ENCODE results near the gene ZBTB43.
A peak's percentile ranks its signal among the peaks of the same experiment; 100 is the strongest.

Gene ZBTB43

DNA sequence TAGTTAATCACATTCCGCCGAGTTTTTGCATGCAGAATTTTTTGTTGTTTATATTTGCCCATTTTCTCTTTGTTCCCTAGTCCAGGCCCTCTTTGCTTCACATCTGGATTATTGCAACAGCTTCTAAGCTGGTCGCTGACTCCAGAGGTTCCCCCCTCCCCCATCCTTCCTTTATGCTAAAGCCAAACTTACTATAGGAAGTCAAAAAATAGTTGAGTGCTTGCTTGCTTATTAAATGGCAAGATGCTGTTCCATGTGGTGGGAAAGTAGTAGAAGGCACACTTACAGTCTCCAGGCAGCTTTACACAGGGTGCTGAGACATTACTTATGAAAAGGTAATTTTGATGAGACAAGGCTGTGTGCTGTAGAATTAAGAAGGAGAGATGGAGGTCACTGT is 56.9 kb downstream of the ZBTB43 start:
- Histone ChIP-seq H3K27me3 (ENCODE audit: insufficient read depth, low read length) (peaks cover 22% of the 10 kb centered on the region), H3K9me3 (ENCODE audit: insufficient read depth, low read depth, low read length) (no peaks in the 10 kb centered on the region), H3K27ac (ENCODE audit: low read length) (no peak overlapping the region), H3K4me1 (ENCODE audit: insufficient read depth, low read length) (peaks cover 14% of the 10 kb centered on the region), H3K9ac (ENCODE audit: low read depth, low read length) (peak overlapping the region; percentile 49; the same call in 1 of the 2 replicates), H3K36me3 (ENCODE audit: insufficient read depth, low read depth, low read length) (peaks cover 27% of the 10 kb centered on the region), H3K4me3 (ENCODE audit: low read length) (peak overlapping the region; percentile 82)

DNA sequence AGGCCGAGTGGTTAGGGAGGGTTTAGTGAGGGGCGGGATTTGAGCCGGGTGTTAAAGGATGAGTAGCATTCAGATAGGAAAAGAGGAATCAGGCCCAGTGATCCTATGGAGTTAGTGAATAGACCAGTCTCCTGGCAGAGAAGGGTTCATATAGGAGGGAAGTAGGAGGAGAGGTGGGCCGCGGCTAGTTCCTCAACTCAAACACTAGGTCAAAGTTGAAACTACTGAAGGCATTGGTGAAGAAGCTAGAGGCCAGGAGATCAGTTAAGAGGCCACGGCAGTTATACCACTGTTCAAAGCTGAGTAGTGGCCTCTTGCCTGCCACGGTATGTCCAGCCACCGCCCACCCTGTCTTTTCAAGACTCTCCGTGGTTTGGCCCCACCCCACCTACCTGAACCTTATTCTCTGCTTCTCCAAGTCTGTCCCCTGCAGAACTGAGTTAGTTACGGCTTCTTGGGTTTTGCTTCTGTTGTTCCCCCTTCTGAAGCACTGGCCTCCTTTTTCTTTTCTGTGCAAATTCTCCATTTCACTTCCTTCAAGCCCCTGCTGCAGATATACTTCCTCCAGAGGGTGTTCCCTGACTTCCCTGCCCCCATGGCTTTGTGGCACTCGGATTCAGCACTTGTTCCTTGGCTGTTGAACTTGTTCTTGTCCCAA is 57.4 kb downstream of the ZBTB43 start:
- Histone ChIP-seq H3K9me3 (ENCODE audit: insufficient read depth, low read depth, low read length) (no peaks in the 10 kb centered on the region), H3K27ac (ENCODE audit: low read length) (no peak overlapping the region), H3K36me3 (ENCODE audit: insufficient read depth, low read depth, low read length) (peaks cover 27% of the 10 kb centered on the region), H3K27me3 (ENCODE audit: insufficient read depth, low read length) (peaks cover 20% of the 10 kb centered on the region), H3K4me1 (ENCODE audit: insufficient read depth, low read length) (peaks cover 14% of the 10 kb centered on the region), H3K9ac (ENCODE audit: low read depth, low read length) (peak overlapping the region; percentile 49; the same call in 1 of the 2 replicates), H3K4me3 (ENCODE audit: low read length) (peak overlapping the region; percentile 82)

DNA sequence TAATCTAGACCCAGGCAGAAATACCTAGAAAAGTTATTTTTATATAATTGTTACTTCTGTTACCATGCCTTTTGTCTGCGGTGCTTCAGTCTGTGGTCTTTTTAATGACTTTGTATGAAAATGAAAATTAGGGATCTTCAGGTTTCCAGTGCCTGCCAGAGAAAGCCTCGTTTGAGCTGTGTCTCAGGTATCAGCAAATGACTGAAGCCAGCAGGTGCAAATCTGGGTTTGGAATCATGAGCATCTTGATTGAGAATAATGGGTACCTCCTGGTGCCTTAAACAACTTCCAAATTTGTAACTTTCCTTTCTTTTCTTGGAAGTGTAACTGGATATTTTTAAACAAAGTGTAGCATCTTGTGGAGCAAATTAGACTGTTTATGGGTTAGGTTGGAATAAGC is 59.9 kb downstream of the ZBTB43 start:
- no peak overlapping the region for H3K4me3 ChIP-seq (ENCODE audit: low read length)
- H3K4me1 ChIP-seq (ENCODE audit: insufficient read depth, low read length), result peaks cover 14% of the 10 kb centered on the region
- H3K27ac ChIP-seq (ENCODE audit: low read length), result no peak overlapping the region
- H3K9ac ChIP-seq (ENCODE audit: low read depth, low read length), result no peak overlapping the region
- no peaks in the 10 kb centered on the region for H3K9me3 ChIP-seq (ENCODE audit: insufficient read depth, low read depth, low read length)
- peaks cover 27% of the 10 kb centered on the region for H3K36me3 ChIP-seq (ENCODE audit: insufficient read depth, low read depth, low read length)
- H3K27me3 ChIP-seq (ENCODE audit: insufficient read depth, low read length), result no peaks in the 10 kb centered on the region

- Histone ChIP-seq H3K4me3 (ENCODE audit: low read length) (no peak overlapping the region), H3K27me3 (ENCODE audit: insufficient read depth, low read length) (no peaks in the 10 kb centered on the region), H3K9me3 (ENCODE audit: insufficient read depth, low read depth, low read length) (no peaks in the 10 kb centered on the region), H3K9ac (ENCODE audit: low read depth, low read length) (no peak overlapping the region), H3K4me1 (ENCODE audit: insufficient read depth, low read length) (no peaks in the 10 kb centered on the region), H3K27ac (ENCODE audit: low read length) (no peak overlapping the region), H3K36me3 (ENCODE audit: insufficient read depth, low read depth, low read length) (peaks cover 20% of the 10 kb centered on the region)
These were observed 64.5 kb downstream of the ZBTB43 start for GRCh38 chr9:126869368-126869767.

DNA sequence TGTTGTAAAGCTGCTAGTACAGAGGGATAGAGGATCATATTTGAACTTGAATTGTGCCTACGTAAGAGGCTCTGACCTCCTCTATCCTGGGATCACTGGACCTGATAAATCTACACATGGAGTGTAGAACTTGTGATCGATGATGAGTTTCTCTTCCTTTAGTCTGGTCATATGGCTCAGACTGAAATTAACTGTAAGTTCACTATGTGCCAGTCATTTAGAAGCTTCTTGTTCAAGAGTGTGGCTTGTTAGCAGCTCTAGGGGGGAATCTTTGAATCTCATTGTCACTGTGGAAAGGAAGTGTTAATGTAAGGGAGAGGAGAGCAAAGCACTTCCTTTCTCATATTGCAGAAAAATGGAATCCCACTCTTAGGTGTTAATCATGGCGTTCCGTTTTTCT is 67.7 kb downstream of the ZBTB43 start:
- H3K9me3 ChIP-seq (ENCODE audit: insufficient read depth, low read depth, low read length), result no peaks in the 10 kb centered on the region
- no peaks in the 10 kb centered on the region for H3K36me3 ChIP-seq (ENCODE audit: insufficient read depth, low read depth, low read length)
- no peak overlapping the region for H3K9ac ChIP-seq (ENCODE audit: low read depth, low read length)
- no peak overlapping the region for H3K4me3 ChIP-seq (ENCODE audit: low read length)
- no peaks in the 10 kb centered on the region for H3K4me1 ChIP-seq (ENCODE audit: insufficient read depth, low read length)
- H3K27ac ChIP-seq (ENCODE audit: low read length), result no peak overlapping the region
- no peaks in the 10 kb centered on the region for H3K27me3 ChIP-seq (ENCODE audit: insufficient read depth, low read length)

- no peaks in the 10 kb centered on the region for H3K9me3 ChIP-seq (ENCODE audit: insufficient read depth, low read depth, low read length)
- peaks cover 8% of the 10 kb centered on the region for H3K36me3 ChIP-seq (ENCODE audit: insufficient read depth, low read depth, low read length)
- H3K27me3 ChIP-seq (ENCODE audit: insufficient read depth, low read length), result no peaks in the 10 kb centered on the region
- H3K4me1 ChIP-seq (ENCODE audit: insufficient read depth, low read length), result no peaks in the 10 kb centered on the region
- H3K4me3 ChIP-seq (ENCODE audit: low read length), result no peak overlapping the region
- no peak overlapping the region for H3K27ac ChIP-seq (ENCODE audit: low read length)
- H3K9ac ChIP-seq (ENCODE audit: low read depth, low read length), result no peak overlapping the region
These were observed 69.9 kb downstream of the ZBTB43 start for GRCh38 chr9:126874546-126875314.

DNA sequence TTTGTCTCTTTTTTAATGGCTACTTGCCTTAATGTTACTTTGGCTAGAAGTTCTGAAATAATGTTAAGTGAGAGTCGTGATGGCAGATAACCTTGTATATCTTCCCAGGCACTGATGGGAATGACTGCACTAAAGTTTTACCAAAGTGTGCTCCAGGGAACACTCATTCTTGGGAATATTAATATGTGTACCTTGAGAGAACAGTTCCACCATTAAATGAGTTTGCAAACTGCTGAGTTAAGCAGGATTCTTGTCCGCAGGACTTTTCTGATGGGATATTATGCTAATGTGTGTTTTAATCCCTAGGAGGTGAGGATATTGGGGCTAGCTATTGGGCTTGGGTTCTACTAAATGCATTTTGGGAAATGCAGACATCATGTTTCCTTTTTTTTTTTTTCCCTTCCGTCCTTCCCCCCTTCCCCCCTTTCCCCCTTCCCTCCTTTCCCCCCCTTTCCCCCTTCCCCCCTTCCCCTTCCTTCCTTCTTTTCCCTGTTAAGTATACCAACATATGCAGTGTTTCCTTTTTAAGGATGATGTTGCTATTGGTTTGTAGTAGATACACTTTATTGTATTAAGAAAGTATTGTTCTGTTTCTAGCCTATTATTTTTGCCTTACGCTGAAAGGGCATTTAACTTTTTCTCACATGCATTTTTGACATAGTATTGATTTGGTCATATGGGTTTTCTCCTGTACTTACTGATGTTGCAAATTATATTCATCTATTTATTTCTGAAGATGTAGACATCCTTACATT is 71.1 kb downstream of the ZBTB43 start:
- H3K4me1 ChIP-seq (ENCODE audit: insufficient read depth, low read length), result no peaks in the 10 kb centered on the region
- H3K9me3 ChIP-seq (ENCODE audit: insufficient read depth, low read depth, low read length), result no peaks in the 10 kb centered on the region
- H3K4me3 ChIP-seq (ENCODE audit: low read length), result no peak overlapping the region
- peaks cover 20% of the 10 kb centered on the region for H3K36me3 ChIP-seq (ENCODE audit: insufficient read depth, low read depth, low read length)
- no peak overlapping the region for H3K27ac ChIP-seq (ENCODE audit: low read length)
- H3K27me3 ChIP-seq (ENCODE audit: insufficient read depth, low read length), result no peaks in the 10 kb centered on the region
- no peak overlapping the region for H3K9ac ChIP-seq (ENCODE audit: low read depth, low read length)

- Histone ChIP-seq H3K4me1 (ENCODE audit: insufficient read depth, low read length) (no peaks in the 10 kb centered on the region), H3K4me3 (ENCODE audit: low read length) (no peak overlapping the region), H3K9ac (ENCODE audit: low read depth, low read length) (no peak overlapping the region), H3K27me3 (ENCODE audit: insufficient read depth, low read length) (no peaks in the 10 kb centered on the region), H3K36me3 (ENCODE audit: insufficient read depth, low read depth, low read length) (peaks cover 22% of the 10 kb centered on the region), H3K27ac (ENCODE audit: low read length) (no peak overlapping the region), H3K9me3 (ENCODE audit: insufficient read depth, low read depth, low read length) (no peaks in the 10 kb centered on the region)
These were observed 71.7 kb downstream of the ZBTB43 start for GRCh38 chr9:126876531-126876930.

GRCh38 chr9:126877418-126877817 is 72.6 kb downstream of the ZBTB43 start:
- Histone ChIP-seq H3K9ac (ENCODE audit: low read depth, low read length) (no peak overlapping the region), H3K4me1 (ENCODE audit: insufficient read depth, low read length) (no peaks in the 10 kb centered on the region), H3K9me3 (ENCODE audit: insufficient read depth, low read depth, low read length) (no peaks in the 10 kb centered on the region), H3K36me3 (ENCODE audit: insufficient read depth, low read depth, low read length) (peaks cover 30% of the 10 kb centered on the region), H3K27ac (ENCODE audit: low read length) (no peak overlapping the region), H3K4me3 (ENCODE audit: low read length) (no peak overlapping the region), H3K27me3 (ENCODE audit: insufficient read depth, low read length) (no peaks in the 10 kb centered on the region)

DNA sequence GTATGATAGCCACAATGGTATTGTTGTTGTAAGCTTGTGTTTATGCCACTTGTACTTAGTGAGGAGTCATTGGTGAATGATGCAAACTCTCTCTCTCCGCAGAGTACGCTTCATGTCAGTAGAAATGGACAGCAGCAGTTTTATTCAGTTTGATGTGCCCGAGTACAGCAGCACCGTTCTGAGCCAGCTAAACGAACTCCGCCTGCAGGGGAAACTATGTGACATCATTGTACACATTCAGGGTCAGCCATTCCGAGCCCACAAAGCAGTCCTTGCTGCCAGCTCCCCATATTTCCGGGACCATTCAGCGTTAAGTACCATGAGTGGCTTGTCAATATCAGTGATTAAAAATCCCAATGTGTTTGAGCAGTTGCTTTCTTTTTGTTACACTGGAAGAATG is 74.4 kb downstream of the ZBTB43 start:
- Histone ChIP-seq H3K4me1 (ENCODE audit: insufficient read depth, low read length) (no peaks in the 10 kb centered on the region), H3K27me3 (ENCODE audit: insufficient read depth, low read length) (no peaks in the 10 kb centered on the region), H3K36me3 (ENCODE audit: insufficient read depth, low read depth, low read length) (peaks cover 33% of the 10 kb centered on the region), H3K9me3 (ENCODE audit: insufficient read depth, low read depth, low read length) (no peaks in the 10 kb centered on the region), H3K27ac (ENCODE audit: low read length) (no peak overlapping the region), H3K4me3 (ENCODE audit: low read length) (no peak overlapping the region), H3K9ac (ENCODE audit: low read depth, low read length) (no peak overlapping the region)

GRCh38 chr9:126880226-126880946 is 75.5 kb downstream of the ZBTB43 start:
- Histone ChIP-seq H3K9me3 (ENCODE audit: insufficient read depth, low read depth, low read length) (no peaks in the 10 kb centered on the region), H3K4me1 (ENCODE audit: insufficient read depth, low read length) (no peaks in the 10 kb centered on the region), H3K4me3 (ENCODE audit: low read length) (no peak overlapping the region), H3K9ac (ENCODE audit: low read depth, low read length) (no peak overlapping the region), H3K27me3 (ENCODE audit: insufficient read depth, low read length) (no peaks in the 10 kb centered on the region), H3K36me3 (ENCODE audit: insufficient read depth, low read depth, low read length) (peaks cover 33% of the 10 kb centered on the region), H3K27ac (ENCODE audit: low read length) (no peak overlapping the region)

Measured in iPS-20b (cell line).